ENCODE data around the gene ZNF423.

DNA sequence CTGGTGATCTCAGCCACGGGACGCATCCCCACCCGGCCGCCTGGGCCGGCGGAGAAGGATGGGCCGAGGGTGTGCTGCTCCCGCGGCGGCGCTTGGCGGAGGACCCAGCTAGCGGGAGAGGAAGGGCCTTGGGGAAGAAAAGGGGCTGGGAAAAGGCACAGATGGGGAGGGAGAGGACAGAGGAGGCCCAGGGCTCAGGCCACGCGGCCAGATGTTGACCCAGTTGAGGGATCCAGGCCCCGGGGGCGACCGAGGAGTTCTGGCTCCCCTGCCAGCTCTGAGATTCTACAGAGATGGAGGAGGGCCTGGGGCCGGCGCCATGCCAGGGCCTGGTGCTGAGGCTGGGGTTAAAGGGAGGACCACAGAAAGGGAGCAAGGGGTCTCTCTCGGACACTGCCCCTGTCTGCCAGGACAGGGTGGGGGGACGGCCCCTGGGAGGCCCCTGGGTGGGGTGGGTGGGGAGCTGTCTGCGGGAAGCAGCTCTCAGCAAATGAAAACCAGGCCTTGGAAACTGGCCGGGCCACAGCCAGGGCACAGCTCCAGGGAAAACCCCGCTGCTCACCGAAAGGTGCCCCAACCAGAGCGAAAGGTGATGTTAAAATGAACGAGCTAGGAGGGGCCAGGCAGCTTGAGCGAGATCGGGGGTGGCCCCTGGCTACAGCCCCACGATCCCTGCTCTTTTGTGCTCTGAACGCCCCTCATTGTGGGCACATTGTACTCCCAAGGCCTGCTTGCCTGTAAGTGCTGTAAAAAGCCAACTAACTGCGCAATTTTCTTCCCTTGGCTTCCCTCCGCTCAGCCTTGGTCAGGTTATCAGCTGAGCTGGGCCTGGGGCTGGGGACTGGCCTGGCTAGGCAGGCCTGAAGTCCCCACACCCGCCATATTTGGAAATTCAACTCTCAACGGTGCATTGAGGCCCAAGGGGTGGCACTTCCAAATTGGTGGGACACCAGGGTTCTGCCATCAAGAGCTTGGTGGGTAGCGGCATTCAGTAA, 191.4 kb downstream of the ZNF423 start:
- no peak for TF ChIP-seq EZH2phosphoT487 (IDR thresholded peaks at IDR 0.05; ENCODE audit: insufficient read depth, low read depth)
- TF ChIP-seq EZH2 (IDR thresholded peaks at IDR 0.05; ENCODE audit: insufficient read depth, poor library complexity, severe bottlenecking) = no peak

Data from GM23248 (cell line).